Uterus (tissue), 2 donors: ENCODE results near the gene DENND2A.

ENCODE experiments used
- CTCF ChIP-seq, 4 experiments: fragments of 200-600 bp in 2 of 4; fragments of 450-650 bp in 2 of 4; sonication (generic) in 2 of 4; IDR thresholded peaks; one replicate each; pipeline ENCODE4 v1.5.1; 2016 to 2019; ENCODE audit warnings: antibody characterized with exemption in 4 of 4, mild to moderate bottlenecking in 2 of 4, moderate library complexity in 1 of 4
- POLR2A ChIP-seq, 2 donors: fragments of 450-650 bp; IDR thresholded peaks; one replicate each; pipeline ENCODE4 v1.6.1; 2016; ENCODE audit warnings: antibody characterized with exemption in 2 of 2, mild to moderate bottlenecking in 1 of 2, moderate library complexity in 1 of 2

GRCh38 chr7:140631602-140632001 is 9.0 kb downstream of the DENND2A start:
- TF ChIP-seq CTCF (IDR thresholded peaks at IDR 0.05) (no peak), POLR2A (IDR thresholded peaks at IDR 0.05) (no peak)
